Fibroblast of gingiva (primary cell): ENCODE results near the gene SRRM4.

Experiments
- DNase-seq: peaks from one replicate; pipeline ENCODE4 v3.0.0-alpha.2; 2011; ENCODE audit warnings: low read depth

Gene SRRM4

GRCh38 chr12:119204671-119205285 lies 223.4 kb downstream of the SRRM4 start:
- no peak for DNase-seq

GRCh38 chr12:119206348-119207062 lies 225.2 kb downstream of the SRRM4 start:
- DNase-seq, result no peak

GRCh38 chr12:119207063-119207560 lies 225.8 kb downstream of the SRRM4 start:
- no peak for DNase-seq

- DNase-seq, result peak; percentile 65
Observed at GRCh38 chr12:119208626-119209061, 227.3 kb downstream of the SRRM4 start.

DNA sequence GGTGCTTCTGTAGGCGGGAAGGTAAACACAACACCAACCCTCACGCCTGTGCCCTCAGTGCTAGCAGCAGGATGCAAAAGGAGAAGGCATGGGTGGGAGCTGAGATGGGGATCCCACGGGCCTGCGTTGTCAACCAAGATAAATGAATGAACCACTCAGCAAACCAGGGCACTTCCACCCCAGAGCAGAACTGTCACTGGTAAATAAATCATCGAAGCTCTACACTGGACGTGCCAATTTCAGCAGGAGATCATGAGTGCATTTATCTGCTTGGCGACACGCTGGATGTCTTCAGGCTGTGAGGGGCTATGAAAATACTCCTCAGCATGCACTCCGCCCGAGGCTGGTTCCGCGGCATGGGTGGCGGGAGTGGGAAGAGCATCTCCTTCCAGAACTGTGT lies 230.5 kb downstream of the SRRM4 start:
- DNase-seq, result no peak
